ENCODE data around the gene ABHD2.

DNA sequence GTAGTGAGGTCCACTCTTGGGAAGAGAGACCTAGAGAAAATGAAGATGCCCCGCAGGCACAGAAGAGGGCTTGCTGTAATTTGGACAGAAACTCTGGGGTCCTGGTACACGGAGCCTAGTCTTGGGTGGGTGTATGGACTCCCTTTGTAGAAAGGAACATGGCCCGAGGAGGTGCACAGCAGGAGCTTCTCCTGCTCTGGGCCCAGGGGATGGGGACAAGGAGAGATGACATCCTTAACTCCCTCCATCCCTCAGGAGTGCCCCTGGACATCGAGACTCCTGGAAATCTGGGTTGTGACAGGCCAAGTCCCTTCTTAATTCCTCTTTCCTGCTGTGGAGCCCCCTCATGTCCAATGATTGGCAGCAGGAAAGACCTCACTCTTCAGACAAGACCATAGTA lies 29.9 kb upstream of the ABHD2 start:
- TF ChIP-seq CTCF (IDR thresholded peaks at IDR 0.05) (no peak), EP300 (IDR thresholded peaks at IDR 0.05) (no peak)

All from ovary (tissue), 3 donors.